Superior temporal gyrus (tissue), 1 donor: ENCODE results near the gene COMMD1.
"Not testable (repeated sequence)": the region's sequence is repeated elsewhere in the genome, so short reads cannot be mapped to it uniquely, and the experiment has no call there.

ENCODE experiments used
- DNase-seq: peaks from one replicate; pipeline ENCODE4 v3.0.0-alpha.2; 2016; ENCODE audit errors: extremely low spot score

COMMD1 gene

DNA sequence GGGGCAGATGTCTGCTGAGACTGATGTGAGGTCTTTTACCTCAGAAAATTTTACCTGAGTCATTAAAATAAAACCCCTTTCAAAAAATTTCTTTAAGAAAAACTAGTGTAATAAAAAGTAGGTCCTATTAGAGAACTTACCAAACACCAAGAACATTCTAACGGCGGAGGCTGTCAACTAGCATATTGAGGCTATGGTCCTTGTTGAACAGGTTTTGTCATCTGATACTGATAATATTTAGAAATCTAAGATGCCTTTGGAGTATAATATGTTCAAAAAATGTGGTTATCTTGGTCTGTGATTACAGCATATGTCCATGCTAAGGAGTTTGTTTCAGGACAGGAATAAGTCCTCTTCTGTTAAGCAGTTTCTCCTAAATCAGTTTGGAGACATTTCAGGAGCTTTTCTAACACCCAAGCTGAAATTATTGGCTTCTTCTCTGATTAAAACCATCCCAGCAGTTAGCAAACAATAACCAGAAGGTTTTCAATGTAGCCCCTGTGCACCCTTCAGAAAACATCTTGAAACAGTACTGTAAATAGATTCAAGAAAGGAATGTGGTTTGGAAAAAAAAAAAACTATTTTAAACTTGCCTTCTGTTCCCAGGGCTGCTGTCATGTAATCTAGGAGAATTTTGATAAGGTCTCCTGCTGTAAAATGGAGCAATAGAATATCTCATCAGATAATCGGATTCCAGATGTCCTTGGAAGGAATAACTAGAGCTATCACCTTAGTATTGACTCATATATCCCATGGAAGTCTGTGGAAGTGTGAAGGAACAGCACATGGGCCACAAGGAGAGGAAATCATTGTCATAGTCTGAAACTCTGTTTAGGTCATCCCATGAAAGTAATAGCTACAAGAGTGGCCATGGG lies 231.7 kb downstream of the COMMD1 start:
- DNase-seq = no peak

DNA sequence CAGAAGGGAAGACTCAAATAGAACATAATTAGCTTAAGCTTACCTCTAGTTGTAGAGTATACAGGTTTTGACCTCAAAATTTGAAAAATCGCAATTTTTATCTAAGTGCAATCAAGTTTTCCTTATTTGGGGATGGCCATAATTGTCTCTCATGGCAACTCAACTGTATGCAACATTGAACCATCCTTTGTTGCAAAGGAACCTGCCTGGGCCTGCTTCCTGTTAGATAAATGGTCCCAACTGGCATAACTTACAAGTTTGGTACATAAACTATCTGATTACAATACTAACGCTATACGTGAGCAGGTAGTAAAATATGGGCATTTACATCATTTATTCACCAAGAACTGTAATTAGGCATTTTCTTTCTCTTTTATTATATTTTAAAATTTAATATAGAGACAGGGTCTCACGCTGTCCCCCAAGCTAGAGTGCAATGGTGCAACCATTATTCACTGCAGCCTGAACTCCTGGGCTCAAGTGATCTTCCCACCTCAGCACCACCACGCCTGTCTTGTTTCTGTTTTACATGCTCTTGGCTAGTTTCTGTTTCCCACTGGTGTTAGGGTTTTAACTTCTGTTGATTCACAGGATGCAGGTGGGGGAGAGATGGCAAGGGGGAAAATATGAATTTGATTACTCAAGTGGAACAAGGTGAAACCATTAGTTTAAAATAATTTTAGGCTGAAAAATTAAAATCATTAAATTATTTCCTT lies 235.1 kb downstream of the COMMD1 start:
- DNase-seq = no peak

DNA sequence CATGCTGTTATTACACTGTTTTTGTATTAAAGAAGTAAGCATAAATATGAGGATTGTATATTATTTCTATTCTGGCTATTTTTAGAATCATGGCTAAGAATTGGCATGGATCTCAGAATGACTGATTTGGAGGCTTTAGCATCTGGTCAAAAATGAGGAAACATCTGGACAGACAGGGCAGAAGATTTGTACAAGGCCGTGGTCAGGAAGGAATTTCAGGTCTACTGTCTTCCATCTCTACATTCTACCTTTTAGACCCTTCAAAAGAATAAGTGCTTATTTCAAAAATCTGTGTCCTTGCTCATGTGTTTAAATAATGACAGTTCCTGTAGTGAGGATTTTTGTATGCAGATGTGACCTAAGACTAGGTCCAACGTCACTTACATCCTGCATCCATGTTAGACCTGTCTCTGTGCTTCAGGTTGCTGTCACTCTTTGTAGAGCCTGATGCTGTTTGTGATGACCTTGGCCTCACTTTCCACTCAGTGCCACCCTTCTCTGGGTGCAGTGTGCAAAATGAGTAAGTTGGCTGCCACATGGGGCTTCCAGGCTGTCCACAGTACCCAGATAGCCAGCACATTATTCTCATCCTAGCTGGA lies 235.8 kb downstream of the COMMD1 start:
- DNase-seq = no peak

DNA sequence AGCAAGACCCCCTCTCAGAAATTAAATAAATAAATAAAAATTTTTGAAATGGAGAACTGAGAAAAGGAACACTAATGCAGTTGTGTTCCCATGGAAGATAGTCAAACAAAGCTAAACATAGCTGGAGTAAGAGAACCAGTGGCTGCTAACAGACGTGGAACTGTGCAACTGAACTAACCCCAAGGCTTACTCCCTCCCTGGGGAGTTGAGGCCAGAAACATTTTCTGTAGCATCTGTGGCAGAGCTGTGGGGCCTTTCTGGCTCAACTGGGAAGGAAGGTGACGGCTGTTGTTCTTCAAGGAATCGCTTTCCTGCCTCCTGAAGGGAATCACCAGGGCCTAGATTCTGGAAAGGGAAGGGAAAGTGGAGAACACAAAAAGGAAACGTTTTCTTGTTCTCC lies 236.6 kb downstream of the COMMD1 start:
- DNase-seq = no peak

DNA sequence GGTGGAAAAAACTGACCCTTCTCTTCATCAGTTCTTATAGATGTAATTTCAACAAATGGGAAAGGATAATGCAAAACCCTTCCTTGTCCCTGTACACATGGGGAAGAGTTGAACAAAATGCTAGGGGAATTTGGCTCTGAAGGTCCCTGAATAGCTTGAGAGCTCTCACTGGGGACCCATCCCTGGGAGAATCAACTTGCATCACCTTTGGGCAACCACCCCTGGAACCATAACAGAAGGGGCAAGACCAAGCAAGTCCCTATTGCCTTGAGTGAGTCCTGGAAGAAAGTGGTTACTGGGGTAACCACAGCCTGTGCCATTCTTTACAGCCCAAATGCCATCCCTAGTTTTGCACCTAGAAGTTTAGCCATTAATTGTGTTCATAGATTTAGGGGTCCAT lies 238.2 kb downstream of the COMMD1 start:
- DNase-seq = no peak

DNA sequence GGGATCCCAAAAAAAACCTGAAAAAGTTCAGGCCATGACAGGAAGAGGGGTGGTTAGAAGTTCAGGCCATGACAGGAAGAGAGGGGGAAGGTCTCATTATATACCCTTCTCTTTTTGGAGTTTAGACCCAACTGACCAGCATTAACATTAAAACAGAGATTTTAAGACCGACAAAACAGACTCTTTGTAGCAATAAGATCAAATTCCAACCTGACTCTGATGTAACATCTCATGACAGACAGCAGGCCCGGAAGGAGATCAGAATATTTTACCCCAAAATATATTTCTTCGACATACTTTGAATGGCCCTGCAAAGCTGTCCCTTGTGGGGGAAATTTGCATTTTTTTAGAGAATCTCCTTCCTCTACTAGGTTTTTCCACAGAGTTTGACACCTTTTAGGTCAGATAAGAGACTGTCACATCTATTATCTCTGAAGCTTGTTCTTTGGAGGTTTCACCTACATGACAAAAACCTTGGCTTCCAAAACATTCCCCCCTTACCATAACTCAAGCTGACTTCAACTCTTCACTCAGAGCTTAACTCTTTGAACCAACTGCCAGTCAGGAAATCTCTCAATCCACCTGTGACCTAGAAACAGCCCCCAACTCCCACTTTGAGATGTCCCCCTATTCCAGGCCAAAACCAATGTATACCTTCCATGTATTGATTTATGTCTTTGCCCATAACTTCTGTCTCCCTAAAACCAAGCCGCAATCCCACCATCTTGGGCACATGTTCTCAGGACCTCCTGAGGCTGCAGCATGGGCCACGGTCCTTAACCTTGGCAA lies 239.4 kb downstream of the COMMD1 start:
- DNase-seq = no peak

DNA sequence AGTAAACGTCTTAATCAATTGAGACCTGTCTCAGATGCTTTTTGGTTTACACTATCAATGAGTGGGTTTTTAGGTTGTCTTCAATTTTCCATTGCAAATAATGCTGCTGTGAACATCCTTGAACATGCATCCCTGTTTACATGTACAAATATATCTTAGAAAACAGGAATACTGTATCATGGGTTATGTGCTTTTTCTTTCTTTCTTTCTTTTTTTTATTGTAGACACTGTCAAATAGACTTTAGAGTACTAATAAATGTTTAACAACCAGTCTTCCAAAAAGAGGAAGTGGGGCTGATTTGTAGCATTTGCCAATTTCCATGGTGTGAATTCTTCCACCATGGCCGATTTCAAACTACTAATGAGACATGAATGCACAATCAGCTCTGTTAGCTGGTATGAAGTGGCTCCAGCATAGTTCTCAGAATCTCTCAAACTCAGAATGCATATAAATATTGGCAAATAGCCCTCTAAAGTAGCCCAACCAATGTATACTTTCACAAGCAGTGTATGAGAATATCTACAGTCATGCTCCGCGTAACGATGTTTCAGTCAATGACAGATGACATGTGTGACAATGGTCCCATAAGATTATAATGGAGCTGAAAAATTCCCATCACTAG lies 240.1 kb downstream of the COMMD1 start:
- no peak for DNase-seq

DNA sequence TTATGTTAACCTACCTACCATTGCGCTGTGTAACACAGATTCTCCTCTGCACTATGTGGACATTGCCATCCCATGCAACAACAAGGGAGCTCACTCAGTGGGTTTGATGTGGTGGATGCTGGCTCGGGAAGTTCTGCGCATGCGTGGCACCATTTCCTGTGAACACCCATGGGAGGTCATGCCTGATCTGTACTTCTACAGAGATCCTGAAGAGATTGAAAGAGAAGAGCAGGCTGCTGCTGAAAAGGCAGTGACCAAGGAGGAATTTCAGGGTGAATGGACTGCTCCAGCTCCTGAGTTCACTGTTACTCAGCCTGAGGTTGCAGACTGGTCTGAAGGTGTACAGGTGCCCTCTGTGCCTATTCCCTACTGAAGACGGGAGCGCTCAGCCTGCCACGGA lies 241.3 kb downstream of the COMMD1 start:
- DNase-seq = not testable (repeated sequence)

DNA sequence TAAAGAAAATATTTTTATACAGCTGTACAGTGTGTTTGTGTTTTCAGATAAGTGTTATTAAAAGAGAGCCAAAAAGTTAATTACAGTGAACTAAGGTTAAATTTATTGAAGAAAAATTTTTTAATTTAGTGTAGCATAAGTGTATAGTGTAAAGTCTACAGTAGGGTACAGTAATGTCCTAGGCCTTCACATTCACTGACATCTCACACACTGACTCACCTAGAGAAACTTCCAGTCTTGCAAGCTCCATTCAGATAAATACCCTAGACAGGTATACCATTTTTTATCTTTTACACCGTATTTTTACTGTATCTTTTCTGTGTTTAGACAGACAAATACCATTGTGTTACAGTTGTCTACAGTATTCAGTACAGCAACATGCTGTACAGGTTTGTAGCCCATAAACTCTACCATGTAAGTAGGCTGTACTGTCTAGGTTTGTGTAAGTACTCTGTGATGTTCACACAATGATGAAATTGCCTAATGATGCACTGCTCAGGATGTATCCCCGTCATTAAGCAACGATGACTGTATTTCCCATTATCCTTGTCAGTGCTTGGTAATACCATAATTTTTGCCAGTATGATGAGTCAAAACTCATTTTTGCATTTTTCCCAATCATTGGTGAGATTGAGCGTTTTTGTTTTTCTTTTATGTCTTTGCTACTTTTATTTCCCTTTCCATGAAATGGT lies 242.3 kb downstream of the COMMD1 start:
- no peak for DNase-seq

DNA sequence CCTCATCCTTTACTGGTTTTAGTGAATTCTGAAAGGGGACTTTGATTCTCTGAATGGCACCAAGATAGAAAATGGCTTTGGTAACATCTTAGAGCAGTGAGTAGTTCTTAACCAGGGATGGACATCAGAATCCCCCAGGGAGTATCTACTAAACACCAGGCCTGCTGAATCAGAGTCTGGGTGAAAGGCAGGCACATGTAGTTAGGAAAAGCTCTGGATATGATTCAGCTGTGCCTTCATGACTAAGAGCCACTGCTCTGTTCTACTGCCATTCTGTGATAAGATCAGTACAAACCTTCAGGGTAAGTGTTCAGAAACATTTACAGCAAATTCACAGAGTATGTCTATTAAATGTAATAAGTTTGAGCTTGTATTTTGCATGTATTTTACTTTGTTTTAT lies 244.2 kb downstream of the COMMD1 start:
- no peak for DNase-seq

DNA sequence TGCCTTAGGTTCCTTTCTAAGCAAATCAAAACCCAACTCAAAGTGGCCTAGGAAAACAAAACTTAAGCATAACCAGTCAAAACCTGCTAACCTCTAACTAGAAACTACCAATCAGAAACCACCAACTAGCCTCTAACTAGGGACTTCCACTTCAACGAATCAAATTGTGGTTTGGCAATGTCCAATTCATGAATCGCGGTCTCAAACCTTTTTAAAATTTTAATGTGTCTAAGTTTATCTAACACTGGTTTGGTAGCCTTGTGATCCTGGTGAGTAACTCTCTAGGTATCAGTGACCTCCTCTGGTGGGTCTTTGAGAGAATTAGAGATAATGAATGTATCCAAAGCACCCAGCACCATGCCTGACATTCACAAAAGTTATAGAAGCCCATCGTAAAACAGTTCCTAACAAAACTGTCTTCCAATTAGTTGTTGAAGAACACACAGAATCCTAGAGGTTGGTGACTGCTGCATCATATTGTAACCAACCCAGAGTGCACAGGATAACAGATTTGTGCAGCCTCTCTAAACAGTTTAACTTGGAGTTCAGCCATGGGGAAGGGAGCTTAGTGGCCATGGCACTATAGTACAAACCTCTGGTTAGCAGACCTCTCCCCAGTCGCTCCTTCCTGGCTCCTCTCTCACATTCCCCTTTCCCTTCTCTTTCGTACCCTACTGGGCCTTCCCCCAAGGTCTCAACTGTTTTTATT lies 245.3 kb downstream of the COMMD1 start:
- no peak for DNase-seq

DNA sequence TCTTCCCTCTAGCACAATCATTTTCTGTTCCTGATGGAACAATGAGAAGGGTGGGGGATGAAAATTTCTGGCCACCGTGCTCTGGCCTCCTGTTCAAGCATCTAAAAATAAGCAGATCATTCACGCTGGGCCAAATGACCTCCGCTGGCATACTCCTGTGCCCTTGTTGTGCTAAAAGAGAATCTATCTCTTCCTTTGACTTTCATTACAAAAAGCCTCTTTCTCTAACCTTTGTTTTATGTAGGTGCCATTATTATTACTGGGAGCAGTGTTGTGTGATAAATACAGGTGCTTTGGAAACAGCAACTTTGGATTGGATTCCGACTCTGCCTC lies 245.8 kb downstream of the COMMD1 start:
- DNase-seq = no peak

DNA sequence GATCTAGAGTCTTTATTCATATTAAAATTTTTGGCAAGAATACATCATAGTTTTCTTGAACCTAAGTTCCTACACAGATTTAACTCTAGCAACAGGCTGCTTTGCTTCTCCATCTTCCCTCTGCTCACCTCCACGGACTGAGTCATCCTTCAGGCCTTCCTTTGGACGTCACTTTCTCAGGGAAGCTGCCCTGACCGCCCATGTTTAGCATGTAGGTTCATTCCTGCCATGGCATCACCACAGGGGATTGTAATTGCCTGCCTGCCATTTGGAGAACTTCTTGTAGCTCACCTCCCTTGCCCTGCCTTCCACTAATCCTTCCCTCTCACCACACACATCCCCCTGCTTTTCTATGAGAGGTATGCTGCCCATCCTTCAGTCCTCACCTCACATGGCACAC lies 246.5 kb downstream of the COMMD1 start:
- DNase-seq = no peak

DNA sequence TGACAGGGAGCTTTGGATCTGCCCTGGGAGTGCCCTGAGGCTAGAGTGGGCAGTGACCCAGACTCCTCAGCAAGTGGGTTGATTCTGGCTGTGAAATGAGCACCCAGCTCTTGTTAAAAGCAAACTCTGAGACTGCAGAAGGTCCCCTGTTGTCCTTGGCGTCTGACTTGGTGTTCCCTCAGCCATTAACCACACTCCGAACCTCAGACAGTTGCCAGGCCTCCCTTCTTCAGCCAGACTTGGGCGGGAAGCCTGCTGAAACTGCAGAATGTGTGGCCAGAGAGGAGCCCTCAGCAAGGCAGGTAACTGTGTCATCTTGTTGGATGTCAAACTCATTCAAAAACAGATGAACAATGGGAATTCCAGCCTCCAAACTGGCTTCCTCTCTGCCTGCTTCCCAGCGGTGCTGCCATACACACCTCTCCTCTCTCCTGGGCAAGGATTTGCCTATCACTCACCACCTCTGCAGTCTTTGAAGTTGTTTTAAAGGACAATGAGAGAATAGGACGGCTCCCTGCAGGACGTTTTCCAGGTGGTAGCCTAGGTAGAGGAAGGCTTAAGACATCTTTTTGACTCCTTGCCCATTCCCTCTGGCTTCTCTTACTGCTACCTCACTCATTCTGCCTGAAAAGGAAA lies 251.5 kb downstream of the COMMD1 start:
- DNase-seq = no peak

DNA sequence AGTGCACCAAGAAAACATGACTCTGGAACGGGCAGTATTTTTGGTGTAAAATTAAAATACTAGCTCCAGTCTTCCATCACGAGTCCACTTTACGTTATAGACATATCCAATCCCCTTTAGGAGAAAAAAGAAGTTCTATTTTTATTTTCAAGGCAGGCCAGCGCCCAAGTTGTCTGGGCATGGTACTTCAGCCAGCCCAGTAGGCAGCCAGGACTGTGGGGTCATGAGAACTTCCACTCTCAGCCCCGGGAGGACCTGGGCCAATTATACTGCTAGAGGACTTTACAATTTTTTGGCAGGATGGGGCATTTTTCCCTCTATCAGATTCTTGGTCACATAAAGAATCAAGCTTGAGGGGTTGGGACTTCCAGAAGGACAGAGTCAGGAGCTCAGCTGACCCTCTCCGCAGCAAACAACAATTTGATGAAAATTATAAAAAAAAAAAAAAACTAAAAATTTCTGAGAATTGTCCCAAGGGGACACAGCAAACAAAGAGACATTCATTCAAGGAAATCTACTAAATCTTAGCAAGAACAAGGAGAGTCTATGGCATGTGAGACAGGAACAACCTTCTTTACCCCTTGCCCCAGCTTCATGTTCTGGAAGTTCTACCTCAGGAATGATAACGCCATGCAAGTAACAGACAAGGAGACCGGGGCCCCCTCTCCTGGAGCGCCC lies 253.1 kb downstream of the COMMD1 start:
- no peak for DNase-seq

DNA sequence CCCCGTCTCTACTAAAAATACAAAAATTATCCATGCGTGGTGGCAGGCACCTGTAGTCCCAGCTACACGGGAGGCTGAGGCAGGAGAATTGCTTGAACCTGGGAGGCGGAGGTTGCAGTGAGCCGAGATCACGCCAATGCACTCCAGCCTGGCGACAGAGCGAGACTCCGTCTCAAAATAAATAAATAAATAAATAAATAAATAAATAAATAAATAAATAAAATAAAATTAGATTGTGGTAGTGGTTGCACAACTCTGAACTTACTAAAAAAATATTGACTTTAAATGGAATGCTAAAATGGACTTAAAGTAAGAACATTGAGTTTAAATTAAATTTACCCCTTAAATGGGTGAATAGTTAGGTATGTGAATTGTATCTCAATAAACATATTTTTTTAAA lies 255.2 kb downstream of the COMMD1 start:
- not testable (repeated sequence) for DNase-seq

DNA sequence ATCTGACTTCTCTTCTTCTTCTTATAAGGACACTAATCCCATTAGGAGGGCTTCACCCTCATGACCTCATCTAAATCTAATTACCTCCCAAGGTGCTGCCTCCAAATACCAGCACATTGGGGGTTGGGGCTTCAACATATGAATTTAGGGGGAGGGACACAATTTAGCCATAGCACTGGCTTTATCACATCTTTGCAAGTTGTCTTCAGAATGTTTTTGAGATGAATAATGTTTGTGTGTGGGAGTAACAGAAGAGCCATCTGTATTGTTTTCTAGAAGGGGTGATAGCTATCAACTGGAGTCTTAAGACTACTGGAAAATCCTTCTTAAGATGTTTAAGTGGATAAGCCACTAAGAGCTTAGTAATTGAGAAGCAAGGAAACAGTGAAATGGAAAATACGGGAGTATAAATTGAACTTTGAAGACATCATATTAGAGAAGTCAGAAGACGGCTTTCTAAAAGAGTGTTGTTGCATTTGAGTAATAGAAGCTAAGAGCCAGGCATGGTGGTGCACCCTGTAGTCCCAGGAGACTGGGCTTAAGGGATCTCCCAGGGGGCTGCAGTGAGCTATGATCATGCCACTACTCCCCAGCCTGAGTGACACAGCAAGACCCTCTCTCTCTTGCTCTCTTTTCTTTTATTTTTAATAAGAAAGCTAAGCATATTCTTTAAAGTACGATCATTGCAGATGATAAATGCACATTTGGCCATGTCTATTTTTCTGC lies 257.8 kb downstream of the COMMD1 start:
- no peak for DNase-seq

DNA sequence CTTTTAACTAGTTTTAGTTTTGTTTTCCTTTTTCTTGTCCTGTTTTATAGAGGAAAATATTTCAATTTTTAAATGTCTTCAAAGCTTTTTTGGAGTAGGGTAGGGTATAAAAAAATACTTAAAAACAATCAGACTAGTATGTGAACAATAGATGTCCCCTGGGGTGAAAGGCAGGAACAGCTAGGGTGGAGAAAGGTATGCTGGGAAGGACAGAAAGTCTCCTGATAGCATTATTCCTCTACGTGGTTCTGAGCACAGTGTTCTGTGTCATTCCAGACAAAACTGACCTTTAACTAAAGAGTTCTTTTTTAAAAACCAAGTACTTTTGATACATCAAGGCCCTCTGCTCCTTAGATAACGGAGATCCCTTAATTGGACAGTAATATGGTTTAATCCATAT lies 258.4 kb downstream of the COMMD1 start:
- DNase-seq = no peak

DNA sequence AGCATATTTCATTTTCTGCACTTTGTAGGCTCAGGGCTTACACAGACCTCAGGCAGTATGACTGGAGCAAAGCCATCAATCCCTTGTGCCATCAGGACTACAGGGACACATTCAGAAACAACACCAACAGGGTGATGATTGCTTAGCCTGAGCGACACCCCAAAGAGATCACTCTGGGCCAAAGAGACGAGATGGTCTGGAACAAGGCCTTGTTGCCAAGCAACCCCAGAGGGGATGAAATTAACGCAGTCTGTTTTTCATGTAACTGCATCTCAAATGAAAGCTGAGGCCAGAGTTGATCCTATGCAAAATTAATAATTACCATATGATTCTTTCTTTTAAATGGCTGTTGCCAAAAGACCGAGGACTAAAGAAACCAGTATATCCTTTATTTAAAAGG lies 270.3 kb downstream of the COMMD1 start:
- peak; percentile 26 for DNase-seq
